K562 (cell line): ENCODE measurements around the gene TAF15. TPM values are rescaled to one million over a fixed set of nuclear protein-coding genes. Genes with fewer than 3 reads are reported as not detected.

ENCODE experiments used
- CBX1 ChIP-seq: sonication (generic); IDR thresholded peaks from 2 replicates; pipeline ENCODE4 v1.6.1; 2016; ENCODE audit warnings: antibody characterized with exemption, low read depth, mild to moderate bottlenecking
- CHD7 ChIP-seq: fragments of 200-600 bp; sonication (generic); IDR thresholded peaks from one replicate; pipeline ENCODE4 v1.6.1; 2012; ENCODE audit warnings: mild to moderate bottlenecking, low read depth, low read length, inconsistent platforms
- ETV1 ChIP-seq: fragments of 450-650 bp; conservative IDR thresholded peaks from 2 replicates; pipeline ENCODE4 v1.6.1; 2016; ENCODE audit warnings: missing genetic modification characterization, control low read depth, low read depth, missing compliant biosample characterization
- HBP1 ChIP-seq: fragments of 450-650 bp; formaldehyde crosslinking; IDR thresholded peaks from 2 replicates; pipeline ENCODE4 v1.4.0; 2022; ENCODE audit warnings: missing genetic modification characterization
- HMG20A ChIP-seq: fragments of 450-650 bp; formaldehyde crosslinking; conservative IDR thresholded peaks from 2 replicates; pipeline ENCODE4 v1.4.0; 2020; ENCODE audit warnings: mild to moderate bottlenecking, mixed read lengths
- HNRNPUL1 ChIP-seq: fragments of 200-400 bp; formaldehyde crosslinking; IDR thresholded peaks from 2 replicates; pipeline ENCODE4 v1.6.1; 2017; ENCODE audit warnings: low read length
- KDM4B ChIP-seq, 2 experiments: fragments of 450-650 bp in 1 of 2; sonication (generic) in 1 of 2; IDR thresholded peaks; 2 replicates each; pipeline ENCODE4 v1.6.1; 2016 to 2017; ENCODE audit warnings: borderline replicate concordance in 2 of 2, antibody characterized with exemption in 1 of 2, low read depth in 1 of 2, mild to moderate bottlenecking in 1 of 2
- ZNF282 ChIP-seq: sonication (generic); formaldehyde crosslinking; IDR thresholded peaks from 2 replicates; pipeline ENCODE4 v1.8.1; 2023; ENCODE audit warnings: missing genetic modification reagents
- ZNF695 ChIP-seq: fragments of 450-650 bp; formaldehyde crosslinking; IDR thresholded peaks from 2 replicates; pipeline ENCODE4 v1.4.0; 2020; ENCODE audit warnings: mild to moderate bottlenecking, moderate library complexity
- polyA plus RNA-seq, 8 experiments: library from polyadenylated mRNA; depleted of rRNA in 4 of 8; stranded (reverse) in 5 of 8; unstranded in 3 of 8; fragments of >200 nt; fragmentation: Nextera tagmentation in 2 of 8; fragmentation: Illumina TruSeq in 1 of 8; extraction: Ambion mirVana in 2 of 8; extraction: Trizol in 1 of 8; gene quantifications; 2 replicates each; pipeline versions ENCODE4 v1.2.1 to v1.2.3, GENCODE V29; 2011 to 2014; ENCODE audit warnings: inconsistent platforms in 1 of 8, missing spikeins in 1 of 8
- total RNA-seq, 7 experiments: library from RNA; depleted of rRNA in 6 of 7; stranded (reverse); fragments of >200 nt in 6 of 7; fragmentation: Illumina TruSeq in 2 of 7; extraction: Trizol in 2 of 7; gene quantifications; 2 replicates each; pipeline versions ENCODE4 v1.2.1 to v1.2.3, GENCODE V29; 2011 to 2021; ENCODE audit warnings: low replicate concordance in 1 of 7
- TF ChIP-seq, protein P1 (sequence below): IDR thresholded peaks from 2 replicates; pipeline ENCODE4 v1.6.1; 2011; ENCODE audit warnings: borderline replicate concordance, low read depth, mild to moderate bottlenecking, moderate library complexity, low read length; ENCODE audit not compliant: insufficient read depth, poor library complexity, severe bottlenecking

The TAF15 gene
- total and polyA plus RNA-seq, 9 of the 15 experiments (the other 6 are each of a cell fraction or from before 2014, with no cell fraction given) = 4.1 to 272 (median 56.8) TPM

- no peak for TF ChIP-seq CHD7
- TF ChIP-seq ZNF695 (CRISPR knock-in tag) = no peak
- TF ChIP-seq ETV1 (tag) = 0 out of 2 replicates have a peak, but pooled peaks have one; percentile 46
- TF ChIP-seq ZNF282 (CRISPR knock-in tag) = no peak
- peak; percentile 92 for TF ChIP-seq HBP1 (CRISPR knock-in tag)
- peak; percentile 61; the same call in 1 of the 2 replicates for TF ChIP-seq CBX1
- TF ChIP-seq, protein P1, sequence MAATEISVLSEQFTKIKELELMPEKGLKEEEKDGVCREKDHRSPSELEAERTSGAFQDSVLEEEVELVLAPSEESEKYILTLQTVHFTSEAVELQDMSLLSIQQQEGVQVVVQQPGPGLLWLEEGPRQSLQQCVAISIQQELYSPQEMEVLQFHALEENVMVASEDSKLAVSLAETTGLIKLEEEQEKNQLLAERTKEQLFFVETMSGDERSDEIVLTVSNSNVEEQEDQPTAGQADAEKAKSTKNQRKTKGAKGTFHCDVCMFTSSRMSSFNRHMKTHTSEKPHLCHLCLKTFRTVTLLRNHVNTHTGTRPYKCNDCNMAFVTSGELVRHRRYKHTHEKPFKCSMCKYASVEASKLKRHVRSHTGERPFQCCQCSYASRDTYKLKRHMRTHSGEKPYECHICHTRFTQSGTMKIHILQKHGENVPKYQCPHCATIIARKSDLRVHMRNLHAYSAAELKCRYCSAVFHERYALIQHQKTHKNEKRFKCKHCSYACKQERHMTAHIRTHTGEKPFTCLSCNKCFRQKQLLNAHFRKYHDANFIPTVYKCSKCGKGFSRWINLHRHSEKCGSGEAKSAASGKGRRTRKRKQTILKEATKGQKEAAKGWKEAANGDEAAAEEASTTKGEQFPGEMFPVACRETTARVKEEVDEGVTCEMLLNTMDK = peak; percentile 81
- peak in 1 of 2 experiments; percentile 61; a peak in 1 of 4 replicates for TF ChIP-seq KDM4B (IDR thresholded peaks at IDR 0.05; ENCODE audit: borderline replicate concordance in 2 of 2, low read depth in 1 of 2)
- TF ChIP-seq HNRNPUL1 = no peak
- TF ChIP-seq HMG20A = no peak
Observed at GRCh38 chr17:35808962-35809854, at the start of gene TAF15 (continued).
